ENCODE data around the gene PARN. TPM values are rescaled to one million over a fixed set of nuclear protein-coding genes. Genes with fewer than 3 reads are reported as not detected.

PARN gene
- total RNA-seq, 1 experiment from 2014 or later = 42.5 TPM

GRCh38 chr16:14559809-14560241 is 70.2 kb downstream of the PARN start:
- no peak overlapping the region for H3K4me2 ChIP-seq (ENCODE audit: low read length)
- ChIA-PET CTCF (no interaction called here), RAD21 (ENCODE audit: low non-redundant PET in 1 of 2, low total read pairs in 2 of 2, uncharacterized antibody in 2 of 2, unreplicated experiment in 2 of 2) (no interaction called here), POLR2A (no interaction called here)
- H4K20me1 ChIP-seq (ENCODE audit: insufficient read depth) = no peaks in the 10 kb centered on the region
- no peak overlapping the region for H3K9ac ChIP-seq (ENCODE audit: low read length)
- H3K4me3 ChIP-seq (replicated peaks in 1 of 2; ENCODE audit: low read depth in 1 of 2, low read length in 2 of 2) = no peak overlapping the region
- ATAC-seq = no peak
- no peaks in the 10 kb centered on the region for H3K9me2 ChIP-seq (ENCODE audit: insufficient read depth)
- H3K9me3 ChIP-seq (ENCODE audit: control insufficient read depth in 1 of 2, insufficient read depth in 1 of 2, low read depth in 1 of 2, low read length in 2 of 2) = no peaks in the 10 kb centered on the region
- TF ChIP-seq SP1 (IDR thresholded peaks at IDR 0.05; ENCODE audit: low read depth) = no peak
- TF ChIP-seq CBX3 (IDR thresholded peaks at IDR 0.05; ENCODE audit: low read depth) = no peak
- H3K27me3 ChIP-seq (ENCODE audit: insufficient read depth, low read length) = no peaks in the 10 kb centered on the region
- no TSS peak for BruUV-seq (replicated peaks)
- H3K79me2 ChIP-seq (ENCODE audit: insufficient read depth, low read length) = no peaks in the 10 kb centered on the region; the same call in 1 of the 2 replicates
- intact Hi-C loops (cut with micrococcal nuclease) = no loop called here
- no peak overlapping the region for H3K27ac ChIP-seq (ENCODE audit: low read depth, low read length)
- H3K4me1 ChIP-seq (ENCODE audit: control insufficient read depth in 1 of 2, insufficient read depth in 2 of 2, low read length in 2 of 2) = no peaks in the 10 kb centered on the region
- DNase-seq (ENCODE audit: low read depth, low spot score) = no peak
- no peak overlapping the region for H2AFZ ChIP-seq (ENCODE audit: low read depth, low read length, poor library complexity, severe bottlenecking)
- H3K36me3 ChIP-seq (ENCODE audit: control insufficient read depth in 1 of 2, insufficient read depth in 2 of 2, low read length in 2 of 2) = no peaks in the 10 kb centered on the region

- H3K4me1 ChIP-seq (ENCODE audit: control insufficient read depth in 1 of 2, insufficient read depth in 2 of 2, low read length in 2 of 2) = no peaks in the 10 kb centered on the region
- CTCF ChIA-PET = no interaction called here
- no peaks in the 10 kb centered on the region for H3K9me2 ChIP-seq (ENCODE audit: insufficient read depth)
- ATAC-seq (no peak), DNase-seq (ENCODE audit: low read depth, low spot score) (no peak)
- BruUV-seq (replicated peaks) = no TSS peak
- no peaks in the 10 kb centered on the region for H3K79me2 ChIP-seq (ENCODE audit: insufficient read depth, low read length)
- no peak overlapping the region for H3K4me3 ChIP-seq (replicated peaks in 1 of 2; ENCODE audit: low read depth in 1 of 2, low read length in 2 of 2)
- RAD21 ChIA-PET (ENCODE audit: low non-redundant PET in 1 of 2, low total read pairs in 2 of 2, uncharacterized antibody in 2 of 2, unreplicated experiment in 2 of 2) = no interaction called here
- no peaks in the 10 kb centered on the region for H4K20me1 ChIP-seq (ENCODE audit: insufficient read depth)
- POLR2A ChIA-PET = no interaction called here
- H3K9me3 ChIP-seq (ENCODE audit: control insufficient read depth in 1 of 2, insufficient read depth in 1 of 2, low read depth in 1 of 2, low read length in 2 of 2) = no peaks in the 10 kb centered on the region
- peaks cover 0 to 5% of the 10 kb centered on the region in 2 experiments; a peak in 2 of 4 replicates for H3K36me3 ChIP-seq (ENCODE audit: control insufficient read depth in 1 of 2, insufficient read depth in 2 of 2, low read length in 2 of 2)
- TF ChIP-seq REST (IDR thresholded peaks at IDR 0.05; ENCODE audit: low read depth) (no peak), EZH2phosphoT487 (IDR thresholded peaks at IDR 0.05; ENCODE audit: borderline replicate concordance) (no peak), EGR1 (IDR thresholded peaks at IDR 0.05; ENCODE audit: low read depth) (no peak), POLR2A (IDR thresholded peaks at IDR 0.05; ENCODE audit: borderline replicate concordance, extremely low read depth, insufficient read depth, insufficient read length) (no peak), ELF1 (IDR thresholded peaks at IDR 0.05; ENCODE audit: borderline replicate concordance, low read depth) (no peak), ZNF274 (IDR thresholded peaks at IDR 0.05; ENCODE audit: low read depth, low read length) (no peak), TCF7L2 (IDR thresholded peaks at IDR 0.05; ENCODE audit: borderline replicate concordance, extremely low read depth, insufficient read depth, insufficient read length) (no peak), CBX3 (IDR thresholded peaks at IDR 0.05; ENCODE audit: low read depth) (no peak), SIN3A (IDR thresholded peaks at IDR 0.05; ENCODE audit: low read depth) (no peak), CTCF (IDR thresholded peaks at IDR 0.05 in 2 of 3, conservative IDR thresholded peaks at IDR 0.05 in 1 of 3; ENCODE audit: borderline replicate concordance in 1 of 3, insufficient read depth in 1 of 3, low read depth in 2 of 3, low read length in 2 of 3) (no peak)
- intact Hi-C loops (cut with micrococcal nuclease) = no loop called here
- no peak overlapping the region for H2AFZ ChIP-seq (ENCODE audit: low read depth, low read length, poor library complexity, severe bottlenecking)
- H3K27ac ChIP-seq (ENCODE audit: low read depth, low read length) = no peak overlapping the region
- H3K4me2 ChIP-seq (ENCODE audit: low read length) = no peak overlapping the region
- no peak overlapping the region for H3K9ac ChIP-seq (ENCODE audit: low read length)
- H3K27me3 ChIP-seq (ENCODE audit: insufficient read depth, low read length) = no peaks in the 10 kb centered on the region
Observed at GRCh38 chr16:14553447-14553846, 76.6 kb downstream of the PARN start.
